Ectodermal cell (in vitro differentiated cells): ENCODE data around the gene KRABD2.

Experiments
- H3K27ac ChIP-seq: 2 replicates; pipeline ENCODE4 v1.7.0; 2013; ENCODE audit warnings: mild to moderate bottlenecking, low read depth, low read length; ENCODE audit not compliant: insufficient read depth, poor library complexity, severe bottlenecking
- H3K27me3 ChIP-seq: 2 replicates; pipeline ENCODE4 v1.7.0; 2013; ENCODE audit warnings: mild to moderate bottlenecking, low read length; ENCODE audit not compliant: insufficient read depth, control insufficient read depth, poor library complexity, severe bottlenecking
- H3K36me3 ChIP-seq: one replicate; pipeline ENCODE4 v1.7.0; 2013; ENCODE audit warnings: low read length; ENCODE audit not compliant: control insufficient read depth, insufficient read depth
- H3K4me1 ChIP-seq: one replicate; pipeline ENCODE4 v1.7.0; 2013; ENCODE audit warnings: low read length; ENCODE audit not compliant: control insufficient read depth, insufficient read depth
- H3K4me3 ChIP-seq: 2 replicates; pipeline ENCODE4 v1.7.0; 2013; ENCODE audit warnings: low read depth, low read length, control low read depth; ENCODE audit not compliant: insufficient read depth
- H3K9me3 ChIP-seq: 2 replicates; pipeline ENCODE4 v1.7.0; 2013; ENCODE audit warnings: mild to moderate bottlenecking, low read length, moderate library complexity; ENCODE audit not compliant: control insufficient read depth
- WGBS, 2 experiments: methylation state at CpG; one replicate each; pipeline ENCODE4 v1.1.7; 2013; ENCODE audit warnings: missing lambda C conversion rate in 2 of 2; 5-methylcytosine and 5-hydroxymethylcytosine counted together

The KRABD2 gene

DNA sequence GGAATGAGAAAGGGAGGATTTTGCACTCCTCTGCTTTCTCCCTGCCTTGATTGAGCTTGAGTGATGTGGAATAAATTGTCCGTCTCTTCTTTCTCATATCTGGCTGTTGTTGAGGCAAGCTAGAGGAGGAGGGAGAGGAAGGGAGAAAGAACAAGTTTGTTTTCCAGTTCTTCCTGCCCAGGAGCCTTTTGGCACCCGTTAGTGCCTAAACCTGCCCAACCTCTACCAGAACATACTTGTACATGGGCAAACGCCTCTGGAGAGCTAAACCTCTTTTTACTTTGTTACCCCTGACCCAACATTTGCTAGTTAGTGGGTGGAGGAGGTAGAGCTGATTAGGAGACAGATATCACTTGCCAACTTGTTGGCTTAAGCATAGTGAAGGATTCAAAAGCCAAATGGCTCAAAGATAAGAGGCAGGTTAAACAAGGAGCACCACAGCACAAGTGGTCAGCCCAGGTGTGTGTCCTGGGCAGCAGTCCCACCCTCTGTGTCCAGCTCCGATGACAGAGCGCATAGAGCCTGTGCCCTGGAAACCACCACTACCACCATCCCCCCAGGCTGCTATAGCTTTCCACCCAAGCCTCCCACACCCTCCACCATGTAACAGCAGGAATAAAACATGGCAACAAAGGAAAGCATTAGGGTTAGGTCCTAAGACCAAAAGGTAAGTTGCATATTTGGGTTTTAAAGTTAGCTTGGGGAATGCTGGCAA lies 30.4 kb downstream of the KRABD2 start:
- 90 to 91% methylated on average over 5 of the region's 5 CpGs for WGBS, 2 experiments
- H3K4me3 ChIP-seq: no peak overlapping the region
- no peak overlapping the region for H3K27ac ChIP-seq
- no peaks in the 10 kb centered on the region for H3K9me3 ChIP-seq
- no peaks in the 10 kb centered on the region for H3K4me1 ChIP-seq
- H3K36me3 ChIP-seq: no peaks in the 10 kb centered on the region
- H3K27me3 ChIP-seq: no peaks in the 10 kb centered on the region

GRCh38 chr17:8345052-8345690 lies 31.3 kb downstream of the KRABD2 start:
- no peaks in the 10 kb centered on the region for H3K9me3 ChIP-seq
- WGBS, 2 experiments: 74 to 82% methylated on average over 6 of the region's 6 CpGs

DNA sequence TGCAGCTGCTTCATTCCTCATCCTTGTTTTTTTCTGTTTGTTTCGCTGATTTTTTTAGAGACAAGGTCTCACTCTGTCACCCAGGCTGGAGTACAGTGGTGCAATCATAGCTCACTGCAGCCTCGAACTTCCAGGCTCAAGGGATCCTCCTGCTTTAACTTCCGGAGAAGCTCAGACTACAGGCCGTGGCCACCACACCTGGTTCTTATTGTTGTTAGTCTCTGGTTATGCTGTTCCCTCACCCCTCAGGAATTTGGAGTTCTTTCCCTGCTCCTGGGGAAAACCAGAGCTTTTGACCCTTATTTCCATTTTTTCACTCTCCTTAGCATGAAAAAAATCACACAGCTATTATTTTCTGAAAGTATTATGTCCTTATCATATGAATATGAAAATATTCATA lies 35.0 kb downstream of the KRABD2 start:
- H3K36me3 ChIP-seq: no peaks in the 10 kb centered on the region
- H3K9me3 ChIP-seq: no peaks in the 10 kb centered on the region
- H3K27ac ChIP-seq: no peak overlapping the region
- no peak overlapping the region for H3K4me3 ChIP-seq
- H3K4me1 ChIP-seq: peaks cover 13% of the 10 kb centered on the region
- WGBS, 2 experiments: 73 to 75% methylated on average over 4 of the region's 4 CpGs
- H3K27me3 ChIP-seq: no peaks in the 10 kb centered on the region

More at GRCh38 chr17:8345052-8345690, 31.3 kb downstream of the KRABD2 start:
- H3K4me1 ChIP-seq: no peaks in the 10 kb centered on the region
- H3K27me3 ChIP-seq: no peaks in the 10 kb centered on the region
- no peaks in the 10 kb centered on the region for H3K36me3 ChIP-seq
- no peak overlapping the region for H3K27ac ChIP-seq
- H3K4me3 ChIP-seq: no peak overlapping the region

GRCh38 chr17:8339540-8339939 lies 37.0 kb downstream of the KRABD2 start, which contains the start of gene ODF4:
TSS of gene ODF4 (plus strand) at chr17:8339840. CDS start at chr17:8340052, 212 bp downstream.
- whole genome bisulfite sequencing, 2 experiments: 85 to 94% methylated on average over 2 of the region's 2 CpGs
- Histone ChIP-seq H3K36me3 (no peaks in the 10 kb centered on the region), H3K27me3 (no peaks in the 10 kb centered on the region), H3K4me3 (no peak within 1 kb of the TSS), H3K4me1 (peaks cover 13% of the 10 kb centered on the region), H3K9me3 (no peaks in the 10 kb centered on the region), H3K27ac (no peak within 1 kb of the TSS)

- WGBS, 2 experiments: 74 to 76% methylated on average over 5 of the region's 5 CpGs
- Histone ChIP-seq H3K27me3 (no peaks in the 10 kb centered on the region), H3K36me3 (no peaks in the 10 kb centered on the region), H3K4me3 (no peak overlapping the region), H3K4me1 (peaks cover 13% of the 10 kb centered on the region), H3K27ac (no peak overlapping the region), H3K9me3 (no peaks in the 10 kb centered on the region)
Measured at GRCh38 chr17:8338753-8339140, 37.8 kb downstream of the KRABD2 start.

DNA sequence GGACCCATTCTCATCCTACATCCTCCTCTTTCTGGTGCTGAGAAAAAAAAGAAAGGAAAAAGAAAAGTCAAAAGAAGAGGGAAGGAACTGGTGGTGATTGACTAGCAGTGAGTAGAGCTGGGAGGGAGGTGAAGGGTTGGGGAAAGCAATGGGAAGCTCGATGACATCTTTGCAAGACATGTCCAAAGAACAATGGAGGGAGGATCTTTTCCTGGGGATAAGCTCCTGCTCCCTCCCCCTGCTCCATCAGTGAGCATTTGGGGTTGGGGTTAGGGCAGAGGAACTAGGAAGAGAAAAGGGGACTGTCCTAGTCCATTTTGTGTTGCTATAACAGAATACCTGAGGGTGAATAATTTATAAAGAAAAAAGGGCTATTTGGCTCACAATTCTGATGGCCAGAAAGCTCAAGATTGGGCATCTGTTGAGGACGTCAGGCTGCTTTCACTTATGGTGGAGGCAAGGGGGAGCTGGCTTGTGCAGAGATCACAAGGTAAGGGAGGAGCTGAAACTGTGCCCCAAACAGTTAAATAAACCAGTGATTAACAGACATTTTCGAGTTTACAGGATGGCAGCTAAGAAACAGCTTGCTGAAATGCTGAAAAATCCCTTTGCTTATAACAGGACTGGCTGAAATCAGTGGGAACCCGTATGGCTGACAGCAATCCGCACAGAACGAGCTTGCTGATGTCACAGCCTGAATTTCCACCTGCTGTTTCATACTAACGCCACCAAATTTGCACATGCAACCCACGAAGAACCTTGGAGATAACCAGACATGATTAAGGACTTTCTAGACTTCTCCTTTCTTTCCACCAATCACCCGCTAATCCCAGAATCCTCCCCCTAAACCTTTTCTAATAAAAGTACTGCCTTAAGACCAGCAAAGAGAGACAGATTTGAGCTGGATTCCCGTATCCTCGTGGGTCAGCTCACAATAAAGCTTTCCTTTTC lies 38.4 kb downstream of the KRABD2 start:
- no peaks in the 10 kb centered on the region for H3K9me3 ChIP-seq
- H3K4me1 ChIP-seq: peaks cover 13% of the 10 kb centered on the region
- H3K4me3 ChIP-seq: peak overlapping the region; percentile 11
- H3K27ac ChIP-seq: peak overlapping the region; percentile 58
- no peaks in the 10 kb centered on the region for H3K36me3 ChIP-seq
- WGBS, 2 experiments: 43 to 44% methylated on average over 11 of the region's 11 CpGs
- no peaks in the 10 kb centered on the region for H3K27me3 ChIP-seq

GRCh38 chr17:8333281-8333680 lies 43.2 kb downstream of the KRABD2 start:
- no peak overlapping the region for H3K27ac ChIP-seq
- no peak overlapping the region for H3K4me3 ChIP-seq
- WGBS, 2 experiments: 95 to 97% methylated on average over 4 of the region's 4 CpGs
- H3K36me3 ChIP-seq: no peaks in the 10 kb centered on the region
- H3K27me3 ChIP-seq: no peaks in the 10 kb centered on the region
- H3K4me1 ChIP-seq: peaks cover 6% of the 10 kb centered on the region
- no peaks in the 10 kb centered on the region for H3K9me3 ChIP-seq

DNA sequence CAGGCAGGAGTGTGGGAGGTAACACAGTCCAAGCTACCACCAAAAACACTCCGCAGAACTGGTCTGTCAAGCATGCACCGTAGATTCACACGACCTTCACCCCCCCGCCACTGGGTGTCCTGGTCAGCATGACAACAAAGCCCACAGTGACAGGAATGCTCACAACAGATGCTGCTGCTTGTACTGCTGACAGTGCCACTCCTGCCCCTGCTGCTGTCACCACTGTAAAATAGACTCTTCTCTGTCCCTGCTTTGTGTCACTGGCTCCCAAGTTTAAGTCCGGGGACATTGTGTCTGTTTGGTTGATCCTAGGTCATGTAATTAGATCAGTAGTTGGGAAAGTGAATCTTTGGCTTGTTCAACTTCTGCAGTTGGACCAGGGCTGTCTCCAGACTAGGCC lies 43.8 kb downstream of the KRABD2 start:
- Histone ChIP-seq H3K4me3 (no peak overlapping the region), H3K9me3 (no peaks in the 10 kb centered on the region), H3K36me3 (no peaks in the 10 kb centered on the region), H3K27ac (no peak overlapping the region), H3K27me3 (peaks cover 6% of the 10 kb centered on the region), H3K4me1 (peaks cover under 1% of the 10 kb centered on the region)
- WGBS, 2 experiments: 63% methylated on average over 5 of the region's 5 CpGs

- H3K27me3 ChIP-seq: peaks cover 11% of the 10 kb centered on the region
- H3K27ac ChIP-seq: no peak overlapping the region
- H3K36me3 ChIP-seq: no peaks in the 10 kb centered on the region
- H3K4me1 ChIP-seq: no peaks in the 10 kb centered on the region
- H3K4me3 ChIP-seq: no peak overlapping the region
- 89 to 97% methylated on average over 2 of the region's 2 CpGs for WGBS, 2 experiments
- no peaks in the 10 kb centered on the region for H3K9me3 ChIP-seq
Measured at GRCh38 chr17:8332128-8332527, 44.4 kb downstream of the KRABD2 start.

DNA sequence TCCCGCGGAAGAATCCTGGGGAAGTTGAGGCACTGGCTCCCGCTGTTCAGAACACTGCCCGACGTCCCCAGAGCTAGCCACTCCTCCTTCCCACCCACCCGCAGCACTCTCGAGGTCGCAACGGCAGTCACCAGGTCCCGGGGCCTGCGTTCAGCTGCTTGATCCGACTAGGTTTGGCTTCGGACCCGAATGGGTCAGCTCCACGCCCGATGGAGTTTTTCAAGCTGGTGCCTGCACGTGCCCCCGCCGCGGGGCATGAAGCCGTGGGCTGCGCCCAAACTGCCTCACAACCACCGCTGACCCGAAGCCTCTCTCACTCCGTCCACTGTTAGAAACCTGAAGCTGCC lies 49.2 kb downstream of the KRABD2 start:
- peak overlapping the region; percentile 50 for H3K4me3 ChIP-seq
- 40 to 41% methylated on average over 25 of the region's 25 CpGs for WGBS, 2 experiments

More for the DNA sequence above, 49.2 kb downstream of the KRABD2 start:
- Histone ChIP-seq H3K27me3 (peaks cover 34% of the 10 kb centered on the region), H3K9me3 (no peaks in the 10 kb centered on the region), H3K4me1 (peaks cover 7% of the 10 kb centered on the region), H3K36me3 (no peaks in the 10 kb centered on the region), H3K27ac (no peak overlapping the region)
